HepG2 (cell line): ENCODE results near the gene SMDT1. TPM values are rescaled to one million over a fixed set of nuclear protein-coding genes. Genes with fewer than 3 reads are reported as not detected.

Experiments
- CENPT ChIP-seq: sonication (generic); formaldehyde crosslinking; IDR thresholded peaks from 2 replicates; pipeline ENCODE4 v1.8.0; 2022; ENCODE audit warnings: low read depth, mild to moderate bottlenecking, moderate library complexity, missing genetic modification reagents
- FOXM1 ChIP-seq: sonication (generic); formaldehyde crosslinking; IDR thresholded peaks from 2 replicates; pipeline ENCODE4 v1.5.0; 2020; ENCODE audit warnings: missing genetic modification reagents
- HNRNPUL1 ChIP-seq: fragments of 200-400 bp; formaldehyde crosslinking; IDR thresholded peaks from 2 replicates; pipeline ENCODE4 v1.6.1; 2017; ENCODE audit warnings: low read depth, mild to moderate bottlenecking, low read length, moderate library complexity
- NFKBIZ ChIP-seq: IDR thresholded peaks from 2 replicates; pipeline ENCODE4 v1.6.1; 2018; ENCODE audit warnings: missing genetic modification reagents, missing compliant biosample characterization
- NONO ChIP-seq, 2 experiments: fragments of 450-650 bp in 1 of 2; sonication (generic) in 1 of 2; formaldehyde crosslinking in 1 of 2; IDR thresholded peaks in 1 of 2; conservative IDR thresholded peaks in 1 of 2; 2 replicates each; pipeline versions ENCODE4 v1.6.1 to v1.8.0; 2017 to 2022; ENCODE audit warnings: mild to moderate bottlenecking in 1 of 2, missing genetic modification reagents in 1 of 2, moderate library complexity in 1 of 2
- SP2 ChIP-seq: sonication (generic); formaldehyde crosslinking; IDR thresholded peaks from 2 replicates; pipeline ENCODE4 v1.5.1; 2020; ENCODE audit warnings: mild to moderate bottlenecking, missing genetic modification reagents
- ZNF33B ChIP-seq: sonication (generic); formaldehyde crosslinking; IDR thresholded peaks from 2 replicates; pipeline ENCODE4 v1.5.1; 2020; ENCODE audit warnings: mild to moderate bottlenecking, missing genetic modification reagents
- ZNF382 ChIP-seq: sonication (generic); formaldehyde crosslinking; IDR thresholded peaks from 2 replicates; pipeline ENCODE4 v1.5.0; 2020; ENCODE audit warnings: missing genetic modification reagents, mild to moderate bottlenecking, borderline replicate concordance
- ZNF569 ChIP-seq: sonication (generic); formaldehyde crosslinking; IDR thresholded peaks from 2 replicates; pipeline ENCODE4 v1.5.0; 2020; ENCODE audit warnings: mild to moderate bottlenecking, missing genetic modification reagents, moderate library complexity, borderline replicate concordance
- polyA plus RNA-seq, 8 experiments: library from polyadenylated mRNA; depleted of rRNA in 3 of 8; stranded (reverse) in 7 of 8; unstranded in 1 of 8; fragments of >200 nt; fragmentation: Illumina TruSeq in 4 of 8; extraction: Trizol in 4 of 8; gene quantifications; 2 replicates each; pipeline versions ENCODE4 v1.2.1 to v1.2.3, GENCODE V29; 2011 to 2016; ENCODE audit warnings: low read depth in 4 of 8, missing spikeins in 1 of 8, mixed read lengths in 1 of 8; ENCODE audit not compliant: insufficient read depth in 1 of 8
- total RNA-seq, 5 experiments: library from RNA; depleted of rRNA; stranded (reverse); fragments of >200 nt; fragmentation: Illumina TruSeq; extraction: Trizol; gene quantifications; 2 replicates each; pipeline ENCODE4 v1.2.3, GENCODE V29; 2016; ENCODE audit warnings: low read depth in 1 of 5
- TF ChIP-seq, protein P1 (sequence below), 2 experiments: sonication (generic) in 1 of 2; formaldehyde crosslinking in 1 of 2; IDR thresholded peaks; 2 replicates each; pipeline versions ENCODE4 v1.6.1 to v1.9.0; 2014 to 2022; ENCODE audit warnings: antibody characterized with exemption in 1 of 2, borderline replicate concordance in 1 of 2, inconsistent platforms in 1 of 2, low read depth in 1 of 2, missing genetic modification reagents in 1 of 2
- TF ChIP-seq, protein P2 (sequence below): sonication (generic); formaldehyde crosslinking; IDR thresholded peaks from 2 replicates; pipeline ENCODE4 v1.4.0; 2020; ENCODE audit warnings: missing genetic modification reagents, borderline replicate concordance
- TF ChIP-seq, protein P3 (sequence below): sonication (generic); formaldehyde crosslinking; IDR thresholded peaks from 2 replicates; pipeline ENCODE4 v1.9.0; 2022; ENCODE audit warnings: low read depth, missing genetic modification reagents
- TF ChIP-seq, protein P4 (sequence below): sonication (generic); IDR thresholded peaks from 2 replicates; pipeline ENCODE4 v1.6.1; 2016; ENCODE audit warnings: low read depth, borderline replicate concordance

SMDT1 gene
- total and polyA plus RNA-seq, 2 of the 13 experiments (the other 11 are each of a cell fraction or from before 2014, with no cell fraction given) = 8.3 to 26.6 TPM

DNA sequence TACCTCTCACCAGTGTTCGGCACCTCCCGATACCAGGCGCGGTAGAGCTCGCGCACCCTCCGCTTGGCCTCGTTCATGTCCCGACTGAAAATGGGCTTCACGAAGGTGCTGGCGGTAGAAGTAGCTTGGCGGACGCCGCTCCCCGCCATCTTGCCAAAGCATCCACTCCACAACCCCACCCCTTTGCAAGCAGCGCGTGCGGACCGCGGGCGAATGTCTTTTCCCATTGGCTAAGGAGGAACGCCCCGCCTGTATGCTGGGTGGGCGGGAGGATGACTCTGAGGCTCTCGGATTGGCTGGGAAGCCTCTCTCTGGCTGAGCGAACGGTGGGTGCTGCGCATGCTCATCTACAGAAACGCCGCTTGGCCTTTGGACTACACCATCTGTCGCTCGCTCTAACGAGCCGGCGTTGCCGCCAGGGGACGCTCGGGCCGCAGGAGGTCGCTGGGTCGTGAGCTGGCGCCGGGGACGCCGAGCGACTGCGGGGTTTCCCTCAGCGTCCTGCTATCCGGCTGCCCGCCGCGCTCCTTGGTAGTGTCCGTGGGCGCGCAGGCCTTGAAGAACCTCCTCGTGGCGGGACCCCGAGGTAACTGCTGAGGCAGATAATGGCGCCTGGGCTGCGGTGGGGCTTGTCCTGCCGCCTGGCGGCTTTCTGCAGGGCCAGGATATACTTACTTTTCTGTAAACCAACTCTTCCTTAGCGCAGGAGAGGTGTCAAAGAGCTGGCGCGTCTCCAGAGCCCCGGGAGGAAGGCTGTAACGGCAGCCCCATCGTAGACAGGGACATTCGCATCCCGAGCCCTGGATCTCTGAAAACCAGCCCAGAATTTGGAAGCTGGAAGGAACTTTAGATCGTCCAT, 11.3 kb downstream of the SMDT1 start, which contains the start of gene NDUFA6 (continued):
- TF ChIP-seq, protein P1, sequence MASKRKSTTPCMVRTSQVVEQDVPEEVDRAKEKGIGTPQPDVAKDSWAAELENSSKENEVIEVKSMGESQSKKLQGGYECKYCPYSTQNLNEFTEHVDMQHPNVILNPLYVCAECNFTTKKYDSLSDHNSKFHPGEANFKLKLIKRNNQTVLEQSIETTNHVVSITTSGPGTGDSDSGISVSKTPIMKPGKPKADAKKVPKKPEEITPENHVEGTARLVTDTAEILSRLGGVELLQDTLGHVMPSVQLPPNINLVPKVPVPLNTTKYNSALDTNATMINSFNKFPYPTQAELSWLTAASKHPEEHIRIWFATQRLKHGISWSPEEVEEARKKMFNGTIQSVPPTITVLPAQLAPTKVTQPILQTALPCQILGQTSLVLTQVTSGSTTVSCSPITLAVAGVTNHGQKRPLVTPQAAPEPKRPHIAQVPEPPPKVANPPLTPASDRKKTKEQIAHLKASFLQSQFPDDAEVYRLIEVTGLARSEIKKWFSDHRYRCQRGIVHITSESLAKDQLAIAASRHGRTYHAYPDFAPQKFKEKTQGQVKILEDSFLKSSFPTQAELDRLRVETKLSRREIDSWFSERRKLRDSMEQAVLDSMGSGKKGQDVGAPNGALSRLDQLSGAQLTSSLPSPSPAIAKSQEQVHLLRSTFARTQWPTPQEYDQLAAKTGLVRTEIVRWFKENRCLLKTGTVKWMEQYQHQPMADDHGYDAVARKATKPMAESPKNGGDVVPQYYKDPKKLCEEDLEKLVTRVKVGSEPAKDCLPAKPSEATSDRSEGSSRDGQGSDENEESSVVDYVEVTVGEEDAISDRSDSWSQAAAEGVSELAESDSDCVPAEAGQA (IDR thresholded peaks at IDR 0.05; ENCODE audit: low read depth) = peak; percentile 31; the same call in 1 of the 2 replicates
- TF ChIP-seq, protein P1 (CRISPR knock-in tag; IDR thresholded peaks at IDR 0.05; ENCODE audit: borderline replicate concordance) = no peak
- no peak for TF ChIP-seq ZNF569
- TF ChIP-seq HNRNPUL1 = no peak
- no peak for TF ChIP-seq NONO (IDR thresholded peaks at IDR 0.05)
- TF ChIP-seq NONO (CRISPR knock-in tag; conservative IDR thresholded peaks at IDR 0.05) = peak; percentile 75
- TF ChIP-seq, protein P2, sequence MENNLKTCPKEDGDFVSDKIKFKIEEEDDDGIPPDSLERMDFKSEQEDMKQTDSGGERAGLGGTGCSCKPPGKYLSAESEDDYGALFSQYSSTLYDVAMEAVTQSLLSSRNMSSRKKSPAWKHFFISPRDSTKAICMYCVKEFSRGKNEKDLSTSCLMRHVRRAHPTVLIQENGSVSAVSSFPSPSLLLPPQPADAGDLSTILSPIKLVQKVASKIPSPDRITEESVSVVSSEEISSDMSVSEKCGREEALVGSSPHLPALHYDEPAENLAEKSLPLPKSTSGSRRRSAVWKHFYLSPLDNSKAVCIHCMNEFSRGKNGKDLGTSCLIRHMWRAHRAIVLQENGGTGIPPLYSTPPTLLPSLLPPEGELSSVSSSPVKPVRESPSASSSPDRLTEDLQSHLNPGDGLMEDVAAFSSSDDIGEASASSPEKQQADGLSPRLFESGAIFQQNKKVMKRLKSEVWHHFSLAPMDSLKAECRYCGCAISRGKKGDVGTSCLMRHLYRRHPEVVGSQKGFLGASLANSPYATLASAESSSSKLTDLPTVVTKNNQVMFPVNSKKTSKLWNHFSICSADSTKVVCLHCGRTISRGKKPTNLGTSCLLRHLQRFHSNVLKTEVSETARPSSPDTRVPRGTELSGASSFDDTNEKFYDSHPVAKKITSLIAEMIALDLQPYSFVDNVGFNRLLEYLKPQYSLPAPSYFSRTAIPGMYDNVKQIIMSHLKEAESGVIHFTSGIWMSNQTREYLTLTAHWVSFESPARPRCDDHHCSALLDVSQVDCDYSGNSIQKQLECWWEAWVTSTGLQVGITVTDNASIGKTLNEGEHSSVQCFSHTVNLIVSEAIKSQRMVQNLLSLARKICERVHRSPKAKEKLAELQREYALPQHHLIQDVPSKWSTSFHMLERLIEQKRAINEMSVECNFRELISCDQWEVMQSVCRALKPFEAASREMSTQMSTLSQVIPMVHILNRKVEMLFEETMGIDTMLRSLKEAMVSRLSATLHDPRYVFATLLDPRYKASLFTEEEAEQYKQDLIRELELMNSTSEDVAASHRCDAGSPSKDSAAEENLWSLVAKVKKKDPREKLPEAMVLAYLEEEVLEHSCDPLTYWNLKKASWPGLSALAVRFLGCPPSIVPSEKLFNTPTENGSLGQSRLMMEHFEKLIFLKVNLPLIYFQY = no peak
- TF ChIP-seq FOXM1 = no peak
- peak; percentile 23; the same call in 1 of the 2 replicates for TF ChIP-seq ZNF33B (CRISPR knock-in tag)
- TF ChIP-seq ZNF382 (CRISPR knock-in tag) = no peak
- TF ChIP-seq, protein P3, sequence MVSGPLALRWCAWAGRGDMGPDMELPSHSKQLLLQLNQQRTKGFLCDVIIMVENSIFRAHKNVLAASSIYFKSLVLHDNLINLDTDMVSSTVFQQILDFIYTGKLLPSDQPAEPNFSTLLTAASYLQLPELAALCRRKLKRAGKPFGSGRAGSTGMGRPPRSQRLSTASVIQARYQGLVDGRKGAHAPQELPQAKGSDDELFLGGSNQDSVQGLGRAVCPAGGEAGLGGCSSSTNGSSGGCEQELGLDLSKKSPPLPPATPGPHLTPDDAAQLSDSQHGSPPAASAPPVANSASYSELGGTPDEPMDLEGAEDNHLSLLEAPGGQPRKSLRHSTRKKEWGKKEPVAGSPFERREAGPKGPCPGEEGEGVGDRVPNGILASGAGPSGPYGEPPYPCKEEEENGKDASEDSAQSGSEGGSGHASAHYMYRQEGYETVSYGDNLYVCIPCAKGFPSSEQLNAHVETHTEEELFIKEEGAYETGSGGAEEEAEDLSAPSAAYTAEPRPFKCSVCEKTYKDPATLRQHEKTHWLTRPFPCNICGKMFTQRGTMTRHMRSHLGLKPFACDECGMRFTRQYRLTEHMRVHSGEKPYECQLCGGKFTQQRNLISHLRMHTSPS (CRISPR knock-in tag) = peak; percentile 51; the same call in 1 of the 2 replicates
- no peak for TF ChIP-seq CENPT (CRISPR knock-in tag)
- peak; percentile 80 for TF ChIP-seq SP2 (CRISPR knock-in tag)
- peak; percentile 64; the same call in 1 of the 2 replicates for TF ChIP-seq NFKBIZ (CRISPR knock-in tag)
- TF ChIP-seq, protein P4, sequence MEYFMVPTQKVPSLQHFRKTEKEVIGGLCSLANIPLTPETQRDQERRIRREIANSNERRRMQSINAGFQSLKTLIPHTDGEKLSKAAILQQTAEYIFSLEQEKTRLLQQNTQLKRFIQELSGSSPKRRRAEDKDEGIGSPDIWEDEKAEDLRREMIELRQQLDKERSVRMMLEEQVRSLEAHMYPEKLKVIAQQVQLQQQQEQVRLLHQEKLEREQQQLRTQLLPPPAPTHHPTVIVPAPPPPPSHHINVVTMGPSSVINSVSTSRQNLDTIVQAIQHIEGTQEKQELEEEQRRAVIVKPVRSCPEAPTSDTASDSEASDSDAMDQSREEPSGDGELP = peak; percentile 52; the same call in 1 of the 2 replicates
